ENCODE results near the gene ACP7. TPM values are rescaled to one million over a fixed set of nuclear protein-coding genes. Genes with fewer than 3 reads are reported as not detected.

Gene ACP7
- total and polyA plus RNA-seq, 2 of the 4 experiments (the other 2 are of a cell fraction): not detected

DNA sequence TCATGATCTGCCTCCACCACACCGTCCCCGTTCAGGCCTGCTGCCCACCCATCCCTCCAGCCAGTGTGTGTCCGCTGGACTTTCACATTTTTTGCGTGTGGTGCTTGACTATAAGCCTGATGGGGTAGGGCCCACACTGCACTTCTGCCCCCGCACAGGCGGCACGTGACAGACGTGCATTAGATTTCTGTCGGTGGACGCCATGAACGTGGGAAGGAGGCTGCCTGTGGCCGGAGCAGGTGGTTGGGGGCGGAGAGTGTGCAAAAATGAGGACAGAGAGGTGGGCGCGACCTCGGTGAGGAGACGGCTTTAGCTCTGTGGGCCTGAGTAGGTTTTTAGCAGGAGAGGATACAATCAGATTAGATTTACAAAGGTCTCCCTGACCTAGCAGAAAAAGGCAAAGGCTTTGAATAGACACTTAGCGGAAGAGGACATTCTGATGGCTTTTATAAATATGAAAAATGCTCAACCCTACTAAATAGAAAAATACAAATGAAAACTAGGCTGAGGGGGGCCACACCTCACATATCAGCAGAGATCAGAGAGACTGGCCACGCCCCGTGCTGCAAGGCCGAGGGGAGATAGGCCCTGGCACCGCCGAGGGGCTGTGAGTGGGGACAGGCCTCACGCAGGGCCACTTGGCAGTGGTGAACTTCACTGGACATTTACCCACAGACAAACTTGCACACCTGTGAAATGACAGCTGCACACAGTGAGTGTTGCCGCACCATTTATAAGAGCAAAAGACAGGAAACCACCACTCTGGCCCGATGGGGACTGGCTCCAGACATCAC lies 66.8 kb downstream of the ACP7 start (continued):
- no peak for TF ChIP-seq ELK1 (IDR thresholded peaks at IDR 0.05; ENCODE audit: borderline replicate concordance, low read depth, low read length)

DNA sequence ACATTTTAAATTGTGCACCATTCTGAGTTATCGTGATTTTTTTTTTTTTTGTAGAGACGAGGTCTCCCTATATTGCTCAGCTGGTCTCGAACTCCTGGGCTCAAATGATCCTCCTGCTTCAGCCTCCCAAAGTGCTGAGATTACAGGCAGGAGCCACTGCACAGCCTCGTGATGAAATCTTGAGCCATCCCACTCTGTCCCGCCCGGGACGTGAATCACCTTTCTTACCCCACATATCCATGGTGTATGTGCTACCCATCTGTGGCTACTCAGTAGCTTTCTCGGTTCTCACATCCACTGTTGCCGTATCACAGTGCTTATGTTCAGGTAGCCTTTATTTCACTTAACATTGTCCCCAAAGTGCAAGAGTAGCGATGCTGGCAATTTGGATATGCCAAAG lies 67.9 kb downstream of the ACP7 start:
- Histone ChIP-seq H3K9me1 (ENCODE audit: insufficient read depth, low read length) (peaks cover 17% of the 10 kb centered on the region), H2BK20ac (ENCODE audit: low read depth, low read length) (no peak overlapping the region), H3K4me2 (ENCODE audit: low read depth, low read length) (no peak overlapping the region), H3K4me1 (ENCODE audit: control insufficient read depth, insufficient read depth, low read length) (peaks cover 13% of the 10 kb centered on the region), H3K79me1 (ENCODE audit: low read depth in 1 of 2, low read length in 2 of 2) (peaks cover 41 to 66% of the 10 kb centered on the region in 2 experiments), H3K9me3 (ENCODE audit: control insufficient read depth, insufficient read depth, low read length) (peaks cover 2% of the 10 kb centered on the region), H3K4ac (ENCODE audit: low read depth, low read length) (no peak overlapping the region), H3K36me3 (ENCODE audit: control insufficient read depth, insufficient read depth, low read length) (peaks cover 3% of the 10 kb centered on the region; the same call in 1 of the 2 replicates), H3K9ac (ENCODE audit: low read depth, low read length) (no peak overlapping the region), H4K91ac (ENCODE audit: insufficient read depth, low read depth, low read length) (no peak overlapping the region), H2AK5ac (ENCODE audit: low read depth, low read length) (no peak overlapping the region), H2BK120ac (ENCODE audit: low read depth, low read length) (no peak overlapping the region), H3K18ac (ENCODE audit: low read depth, low read length) (no peak overlapping the region), H3K14ac (replicated peaks; ENCODE audit: low read depth, low read length) (no peak overlapping the region), H3K4me3 (ENCODE audit: insufficient read depth, low read depth, low read length) (no peak overlapping the region), H3K56ac (ENCODE audit: extremely low read depth, insufficient read depth, low read length) (no peak overlapping the region), H4K20me1 (ENCODE audit: insufficient read depth, low read length) (peaks cover 29% of the 10 kb centered on the region), H2AK9ac (replicated peaks; ENCODE audit: low read depth, low read length, poor library complexity) (no peak overlapping the region), H3K27me3 (ENCODE audit: control insufficient read depth, insufficient read depth, low read length) (no peaks in the 10 kb centered on the region), H3K23ac (ENCODE audit: low read depth, low read length) (no peak overlapping the region), H2AFZ (replicated peaks; ENCODE audit: low read length, poor library complexity) (no peak overlapping the region), H2BK15ac (ENCODE audit: low read depth, low read length) (no peak overlapping the region), H3K27ac (ENCODE audit: insufficient read depth, low read length) (no peak overlapping the region), H2BK5ac (ENCODE audit: low read depth, low read length, poor library complexity, severe bottlenecking) (no peak overlapping the region), H4K5ac (ENCODE audit: low read depth, low read length) (no peak overlapping the region), H4K8ac (ENCODE audit: low read depth in 2 of 2, low read length in 2 of 2) (no peak overlapping the region)
- dilution Hi-C loops (cut with HindIII; ENCODE audit: low sequenced_read_pairs, unreplicated experiment) (no loop called here), in situ Hi-C loops (cut with MboI; ENCODE audit: low sequenced_read_pairs) (no loop called here), intact Hi-C loops (cut with micrococcal nuclease) (no loop called here)
- ATAC-seq (ENCODE audit: low read depth) (no peak), DNase-seq (no peak)
- 91% methylated on average over 5 of the region's 10 CpGs; no CpG with 5 or more reads in 1 of the 2 experiments for WGBS, 2 experiments (ENCODE audit: extremely low coverage in 2 of 2, insufficient read length in 1 of 2)
- CTCF ChIA-PET: no interaction called here
- TF ChIP-seq RFX5 (IDR thresholded peaks at IDR 0.05; ENCODE audit: low read depth, low read length) (no peak), RCOR1 (IDR thresholded peaks at IDR 0.05; ENCODE audit: insufficient replicate concordance, low read length) (no peak), BHLHE40 (IDR thresholded peaks at IDR 0.05; ENCODE audit: low read depth, low read length) (no peak)
- TF ChIP-seq, protein P1, sequence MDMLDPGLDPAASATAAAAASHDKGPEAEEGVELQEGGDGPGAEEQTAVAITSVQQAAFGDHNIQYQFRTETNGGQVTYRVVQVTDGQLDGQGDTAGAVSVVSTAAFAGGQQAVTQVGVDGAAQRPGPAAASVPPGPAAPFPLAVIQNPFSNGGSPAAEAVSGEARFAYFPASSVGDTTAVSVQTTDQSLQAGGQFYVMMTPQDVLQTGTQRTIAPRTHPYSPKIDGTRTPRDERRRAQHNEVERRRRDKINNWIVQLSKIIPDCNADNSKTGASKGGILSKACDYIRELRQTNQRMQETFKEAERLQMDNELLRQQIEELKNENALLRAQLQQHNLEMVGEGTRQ (IDR thresholded peaks at IDR 0.05; ENCODE audit: low read depth, low read length): no peak
- BruUV-seq (replicated peaks): no TSS peak
- POLR2A ChIA-PET (ENCODE audit: unreplicated experiment): no interaction called here
